Lower leg skin (tissue), 3 donors: ENCODE results near the gene SCN1B.
"Not testable (repeated sequence)": the region's sequence is repeated elsewhere in the genome, so short reads cannot be mapped to it uniquely, and the experiment has no call there.

Source experiments
- POLR2A ChIP-seq, 2 donors: fragments of 450-650 bp; IDR thresholded peaks; one replicate each; pipeline ENCODE4 v1.6.1; 2016 to 2017; ENCODE audit warnings: antibody characterized with exemption in 2 of 2, mild to moderate bottlenecking in 1 of 2, moderate library complexity in 1 of 2
- TF ChIP-seq, protein P1 (sequence below), 3 donors: fragments of 450-650 bp; IDR thresholded peaks; one replicate each; pipeline ENCODE4 v1.5.1; 2016; ENCODE audit warnings: antibody characterized with exemption in 3 of 3, mild to moderate bottlenecking in 3 of 3, moderate library complexity in 2 of 3

DNA sequence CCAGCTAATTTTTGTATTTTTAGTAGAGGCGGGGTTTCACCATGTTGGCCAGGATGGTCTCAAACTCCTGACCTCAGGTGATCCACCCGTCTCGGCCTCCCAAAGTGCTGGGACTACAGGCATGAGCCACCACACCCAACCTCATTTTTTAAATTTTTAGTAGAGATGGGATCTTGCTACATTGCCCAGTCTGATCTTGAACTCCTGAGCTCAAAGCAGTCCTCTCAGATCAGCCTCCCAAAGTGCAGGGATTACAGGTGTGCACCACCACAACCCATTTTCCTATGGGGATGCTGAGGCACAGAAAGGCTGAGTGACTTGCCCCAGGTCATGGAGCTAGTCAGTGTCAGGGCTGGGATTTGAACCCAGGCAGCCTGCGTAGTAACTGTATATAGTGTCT is 21.0 kb downstream of the SCN1B start:
- TF ChIP-seq, protein P1, sequence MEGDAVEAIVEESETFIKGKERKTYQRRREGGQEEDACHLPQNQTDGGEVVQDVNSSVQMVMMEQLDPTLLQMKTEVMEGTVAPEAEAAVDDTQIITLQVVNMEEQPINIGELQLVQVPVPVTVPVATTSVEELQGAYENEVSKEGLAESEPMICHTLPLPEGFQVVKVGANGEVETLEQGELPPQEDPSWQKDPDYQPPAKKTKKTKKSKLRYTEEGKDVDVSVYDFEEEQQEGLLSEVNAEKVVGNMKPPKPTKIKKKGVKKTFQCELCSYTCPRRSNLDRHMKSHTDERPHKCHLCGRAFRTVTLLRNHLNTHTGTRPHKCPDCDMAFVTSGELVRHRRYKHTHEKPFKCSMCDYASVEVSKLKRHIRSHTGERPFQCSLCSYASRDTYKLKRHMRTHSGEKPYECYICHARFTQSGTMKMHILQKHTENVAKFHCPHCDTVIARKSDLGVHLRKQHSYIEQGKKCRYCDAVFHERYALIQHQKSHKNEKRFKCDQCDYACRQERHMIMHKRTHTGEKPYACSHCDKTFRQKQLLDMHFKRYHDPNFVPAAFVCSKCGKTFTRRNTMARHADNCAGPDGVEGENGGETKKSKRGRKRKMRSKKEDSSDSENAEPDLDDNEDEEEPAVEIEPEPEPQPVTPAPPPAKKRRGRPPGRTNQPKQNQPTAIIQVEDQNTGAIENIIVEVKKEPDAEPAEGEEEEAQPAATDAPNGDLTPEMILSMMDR (IDR thresholded peaks at IDR 0.05), result not testable (repeated sequence)
- TF ChIP-seq POLR2A (IDR thresholded peaks at IDR 0.05), result not testable (repeated sequence)
